ENCODE results near the gene HMOX1. TPM values are rescaled to one million over a fixed set of nuclear protein-coding genes. Genes with fewer than 3 reads are reported as not detected.
A peak's percentile ranks its signal among the peaks of the same experiment; 100 is the strongest.

HMOX1 gene
- total RNA-seq, 2 donors from 2014 or later: 9.3 to 32.0 TPM

DNA sequence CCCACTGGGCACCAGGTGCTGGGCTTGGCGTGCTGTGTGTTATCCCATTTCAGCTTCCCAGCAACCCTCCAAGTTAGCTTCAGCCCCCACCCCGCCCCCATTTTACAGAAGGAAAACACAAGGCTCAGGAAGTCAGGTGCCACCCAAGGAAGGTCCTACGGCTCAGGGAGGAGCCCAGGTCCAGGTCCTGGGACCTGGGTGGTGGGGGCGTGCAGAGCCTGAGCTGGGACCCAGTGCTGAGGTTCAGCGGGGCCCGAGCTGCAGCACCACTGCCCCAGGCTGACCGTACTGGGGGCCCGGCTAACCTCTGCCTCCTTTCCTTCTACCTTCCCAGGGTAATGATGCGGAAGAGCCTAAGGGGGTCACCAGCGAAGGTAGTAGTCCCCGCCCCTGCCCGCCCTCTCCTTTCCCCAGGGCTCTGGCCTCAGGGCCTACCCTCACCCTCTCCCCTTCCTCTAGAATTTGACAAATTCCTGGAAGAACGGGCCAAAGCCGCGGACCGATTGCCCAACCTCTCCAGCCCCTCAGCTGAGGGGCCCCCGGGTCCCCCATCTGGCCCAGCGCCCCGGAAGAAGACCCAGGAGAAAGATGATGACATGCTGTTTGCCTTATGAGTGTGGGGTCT lies 34.2 kb upstream of the HMOX1 start:
- Histone ChIP-seq H3K9me3 (no peaks in the 10 kb centered on the region), H3K27me3 (no peaks in the 10 kb centered on the region), H3K4me1 (peaks cover 25% of the 10 kb centered on the region), H3K36me3 (replicated peaks in 1 of 2; ENCODE audit: insufficient read depth in 1 of 2, low read depth in 2 of 2) (peaks cover 0 to 4% of the 10 kb centered on the region in 2 donors), H3K4me3 (no peak overlapping the region), H3K27ac (no peak overlapping the region)
- 86 to 98% methylated on average over 8 to 18 of the region's 19 CpGs for WGBS, 2 donors
- ATAC-seq: no peak
- TF ChIP-seq, protein P1, sequence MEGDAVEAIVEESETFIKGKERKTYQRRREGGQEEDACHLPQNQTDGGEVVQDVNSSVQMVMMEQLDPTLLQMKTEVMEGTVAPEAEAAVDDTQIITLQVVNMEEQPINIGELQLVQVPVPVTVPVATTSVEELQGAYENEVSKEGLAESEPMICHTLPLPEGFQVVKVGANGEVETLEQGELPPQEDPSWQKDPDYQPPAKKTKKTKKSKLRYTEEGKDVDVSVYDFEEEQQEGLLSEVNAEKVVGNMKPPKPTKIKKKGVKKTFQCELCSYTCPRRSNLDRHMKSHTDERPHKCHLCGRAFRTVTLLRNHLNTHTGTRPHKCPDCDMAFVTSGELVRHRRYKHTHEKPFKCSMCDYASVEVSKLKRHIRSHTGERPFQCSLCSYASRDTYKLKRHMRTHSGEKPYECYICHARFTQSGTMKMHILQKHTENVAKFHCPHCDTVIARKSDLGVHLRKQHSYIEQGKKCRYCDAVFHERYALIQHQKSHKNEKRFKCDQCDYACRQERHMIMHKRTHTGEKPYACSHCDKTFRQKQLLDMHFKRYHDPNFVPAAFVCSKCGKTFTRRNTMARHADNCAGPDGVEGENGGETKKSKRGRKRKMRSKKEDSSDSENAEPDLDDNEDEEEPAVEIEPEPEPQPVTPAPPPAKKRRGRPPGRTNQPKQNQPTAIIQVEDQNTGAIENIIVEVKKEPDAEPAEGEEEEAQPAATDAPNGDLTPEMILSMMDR (IDR thresholded peaks at IDR 0.05): no peak
- no peak for TF ChIP-seq POLR2A (IDR thresholded peaks at IDR 0.05)
- intact Hi-C loops (cut with DNase I): no loop called here
- DNase-seq: no peak

DNA sequence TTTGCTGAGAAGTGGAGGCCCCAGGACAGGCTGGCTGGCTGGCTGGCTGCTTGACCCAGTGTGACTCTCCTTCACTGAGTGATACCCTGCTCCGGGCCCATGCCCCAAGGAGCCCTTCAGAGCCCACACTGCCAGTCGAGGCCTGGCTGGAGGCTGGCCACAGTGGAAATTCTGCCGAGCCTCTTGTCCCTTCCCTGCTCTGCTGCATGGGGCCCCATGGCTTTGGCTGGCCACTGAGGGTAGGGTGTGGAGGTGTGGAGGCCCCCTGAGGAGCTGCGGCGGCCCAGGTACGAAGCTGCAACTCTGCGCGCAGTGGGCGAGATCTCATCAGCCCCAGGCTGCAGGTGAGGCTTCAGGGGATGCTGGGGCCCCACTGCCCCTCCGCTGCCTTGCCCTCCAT lies 33.4 kb upstream of the HMOX1 start:
- H3K9me3 ChIP-seq: no peaks in the 10 kb centered on the region
- no peaks in the 10 kb centered on the region for H3K27me3 ChIP-seq
- WGBS, 2 donors: 89 to 100% methylated on average over 2 to 10 of the region's 10 CpGs
- TF ChIP-seq POLR2A (IDR thresholded peaks at IDR 0.05): no peak
- TF ChIP-seq, protein P1 (IDR thresholded peaks at IDR 0.05): no peak
- peaks cover 0 to 4% of the 10 kb centered on the region in 2 donors for H3K36me3 ChIP-seq (replicated peaks in 1 of 2; ENCODE audit: insufficient read depth in 1 of 2, low read depth in 2 of 2)
- DNase-seq (no peak), ATAC-seq (no peak)
- H3K4me1 ChIP-seq: peaks cover 26% of the 10 kb centered on the region
- H3K27ac ChIP-seq: no peak overlapping the region
- intact Hi-C loops (cut with DNase I): no loop called here
- H3K4me3 ChIP-seq: no peak overlapping the region

DNA sequence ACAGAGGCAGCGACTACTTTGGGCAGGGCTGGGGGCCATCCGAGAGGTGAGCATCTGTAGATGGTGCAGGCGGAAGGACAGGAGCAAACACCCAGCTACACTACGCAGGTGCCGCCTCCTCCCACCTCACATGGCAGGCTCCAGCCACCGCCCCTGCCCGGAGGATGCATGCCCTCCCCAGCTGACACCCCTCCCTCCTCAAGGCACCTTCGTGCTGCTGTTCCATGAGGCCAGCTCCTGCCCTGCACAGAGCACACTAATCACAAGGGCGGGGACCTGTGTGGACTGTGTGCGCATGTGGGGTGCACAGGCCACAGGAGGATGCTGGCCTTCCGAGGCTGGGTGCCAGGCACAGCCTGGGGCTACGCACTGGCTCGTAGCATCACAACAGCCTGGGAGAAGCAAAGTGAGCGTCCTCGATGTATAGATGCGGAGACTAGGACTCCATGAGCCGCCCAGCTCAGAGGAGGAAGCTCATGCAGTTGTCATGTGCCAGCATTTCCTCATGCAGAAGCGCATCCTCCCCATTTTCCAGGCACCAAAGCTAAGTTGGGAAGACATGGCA lies 32.8 kb upstream of the HMOX1 start:
- DNase-seq (no peak), ATAC-seq (no peak)
- Histone ChIP-seq H3K36me3 (replicated peaks in 1 of 2; ENCODE audit: insufficient read depth in 1 of 2, low read depth in 2 of 2) (peaks cover 0 to 4% of the 10 kb centered on the region in 2 donors), H3K9me3 (no peaks in the 10 kb centered on the region), H3K27ac (no peak overlapping the region), H3K4me3 (no peak overlapping the region), H3K27me3 (no peaks in the 10 kb centered on the region), H3K4me1 (peaks cover 26% of the 10 kb centered on the region)
- 82 to 93% methylated on average over 8 to 18 of the region's 18 CpGs for WGBS, 2 donors
- TF ChIP-seq, protein P1 (IDR thresholded peaks at IDR 0.05): no peak
- no peak for TF ChIP-seq POLR2A (IDR thresholded peaks at IDR 0.05)
- intact Hi-C loops (cut with DNase I): no loop called here

DNA sequence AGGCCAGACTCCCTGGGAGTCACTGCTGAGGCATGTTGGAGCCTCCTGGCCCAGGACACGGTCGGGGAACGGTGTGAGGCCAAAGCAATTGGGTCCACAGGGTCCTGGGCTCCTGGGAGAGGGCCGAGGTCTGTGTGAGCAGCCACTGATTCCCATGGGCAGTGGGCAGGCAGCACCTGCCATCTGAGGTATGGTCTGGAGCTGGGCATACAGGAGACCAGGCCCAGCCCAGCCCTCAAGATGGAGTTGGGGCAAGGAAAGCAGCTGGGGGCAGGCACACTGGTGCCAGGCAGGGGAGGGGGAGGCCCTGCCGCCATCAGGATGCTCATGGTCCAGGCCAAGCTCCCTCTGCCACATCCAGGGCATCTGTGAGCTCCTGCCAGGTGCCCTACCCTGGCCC lies 32.2 kb upstream of the HMOX1 start:
- H3K9me3 ChIP-seq: no peaks in the 10 kb centered on the region
- H3K4me1 ChIP-seq: peaks cover 26% of the 10 kb centered on the region
- intact Hi-C loops (cut with DNase I): no loop called here
- H3K4me3 ChIP-seq: no peak overlapping the region
- H3K27ac ChIP-seq: no peak overlapping the region
- H3K27me3 ChIP-seq: no peaks in the 10 kb centered on the region
- DNase-seq (no peak), ATAC-seq (no peak)
- WGBS, 2 donors: 75% methylated on average over 5 of the region's 5 CpGs; no CpG with 5 or more reads in 1 of the 2 donors
- H3K36me3 ChIP-seq (replicated peaks in 1 of 2; ENCODE audit: insufficient read depth in 1 of 2, low read depth in 2 of 2): peaks cover 0 to 4% of the 10 kb centered on the region in 2 donors
- TF ChIP-seq, protein P1 (IDR thresholded peaks at IDR 0.05): no peak
- TF ChIP-seq POLR2A (IDR thresholded peaks at IDR 0.05): no peak

DNA sequence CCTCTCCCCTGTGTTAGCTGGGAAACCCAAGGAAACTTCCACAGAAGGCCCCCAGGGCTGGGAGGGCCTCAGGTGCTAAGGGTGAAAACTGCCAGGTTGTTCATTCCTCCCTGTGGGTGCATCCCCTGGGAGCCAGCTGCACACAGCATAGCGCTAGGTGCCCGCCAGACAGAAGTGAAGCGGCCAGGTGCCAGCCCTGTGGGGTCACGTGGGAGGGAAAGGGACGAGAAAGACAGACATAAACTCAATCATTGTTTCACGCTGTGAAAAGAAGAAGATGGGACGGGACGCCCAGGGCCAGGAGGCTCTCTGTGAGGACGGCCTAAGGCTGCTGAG lies 31.6 kb upstream of the HMOX1 start:
- intact Hi-C loops (cut with DNase I): no loop called here
- H3K4me1 ChIP-seq: peaks cover 26% of the 10 kb centered on the region
- no peak overlapping the region for H3K4me3 ChIP-seq
- no peak for ATAC-seq
- 67% methylated on average over 9 of the region's 9 CpGs for WGBS, 2 donors
- H3K27me3 ChIP-seq: no peaks in the 10 kb centered on the region
- no peak for TF ChIP-seq POLR2A (IDR thresholded peaks at IDR 0.05)
- TF ChIP-seq, protein P1 (IDR thresholded peaks at IDR 0.05): no peak
- H3K36me3 ChIP-seq (replicated peaks in 1 of 2; ENCODE audit: insufficient read depth in 1 of 2, low read depth in 2 of 2): peaks cover 0 to 2% of the 10 kb centered on the region in 2 donors
- H3K27ac ChIP-seq: no peak overlapping the region
- peak in 2 of 4 donors; percentile 38 to 52 for DNase-seq
- no peaks in the 10 kb centered on the region for H3K9me3 ChIP-seq
